Mucosa of descending colon (tissue), 3 donors: Measurements from ENCODE around the gene TECPR2. TPM values are rescaled to one million over a fixed set of nuclear protein-coding genes. Genes with fewer than 3 reads are reported as not detected.
A peak's percentile ranks its signal among the peaks of the same experiment; 100 is the strongest.

Experiments
- ATAC-seq: fragments of 200-7000 bp; cut with Tn5 transposase; one replicate; pipeline ENCODE4 v1.9.1; 2020; ENCODE audit warnings: mild to moderate bottlenecking, moderate library complexity
- DNase-seq, 3 donors: peaks; one replicate each; pipeline ENCODE4 v3.0.0-alpha.2; 2020
- H3K36me3 ChIP-seq: fragments of 200-600 bp; one replicate; pipeline ENCODE4 v1.8.0; 2021; ENCODE audit warnings: low read depth, mild to moderate bottlenecking
- H3K4me1 ChIP-seq: fragments of 200-600 bp; one replicate; pipeline ENCODE4 v1.8.0; 2021; ENCODE audit warnings: low read depth, mild to moderate bottlenecking
- H3K4me3 ChIP-seq: fragments of 200-600 bp; one replicate; pipeline ENCODE4 v1.8.0; 2021; ENCODE audit warnings: mild to moderate bottlenecking
- H3K9me3 ChIP-seq: fragments of 200-600 bp; one replicate; pipeline ENCODE4 v1.8.0; 2021; ENCODE audit warnings: mild to moderate bottlenecking
- intact Hi-C, 2 donors: fragments of 100-400 bp; cut with DNase I in 1 of 2; cut with micrococcal nuclease in 1 of 2; formaldehyde crosslinking; loops; one replicate each; pipeline versions ENCODE4 v1.11.0 to v1.11.1; 2022; cut with DNase I, micrococcal nuclease
- total RNA-seq, 3 donors: library from RNA; stranded (reverse); fragmentation: NEBNext Ultra II Directional in 2 of 3; extraction: Animal tissue kit (Norgen Biotek cat#: 25700) in 2 of 3; gene quantifications; one replicate each; pipeline versions ENCODE4 v1.2.1 to v1.2.4, GENCODE V29; 2021 to 2023
- TF ChIP-seq, protein P1 (sequence below): fragments of 200-600 bp; IDR thresholded peaks from one replicate; pipeline ENCODE4 v1.8.0; 2022; ENCODE audit warnings: antibody characterized with exemption, mild to moderate bottlenecking
- donor health status: DM: no; HTN: no; CAD: no; lungs with moderate emphysema.
- donor health status: DM: no; HTN: no; CAD: no.
- donor health status: DM: no; HTN: yes; CAD: no.

Gene TECPR2
- total RNA-seq, 3 donors from 2014 or later, result 11.2 to 33.5 (median 21.2) TPM

DNA sequence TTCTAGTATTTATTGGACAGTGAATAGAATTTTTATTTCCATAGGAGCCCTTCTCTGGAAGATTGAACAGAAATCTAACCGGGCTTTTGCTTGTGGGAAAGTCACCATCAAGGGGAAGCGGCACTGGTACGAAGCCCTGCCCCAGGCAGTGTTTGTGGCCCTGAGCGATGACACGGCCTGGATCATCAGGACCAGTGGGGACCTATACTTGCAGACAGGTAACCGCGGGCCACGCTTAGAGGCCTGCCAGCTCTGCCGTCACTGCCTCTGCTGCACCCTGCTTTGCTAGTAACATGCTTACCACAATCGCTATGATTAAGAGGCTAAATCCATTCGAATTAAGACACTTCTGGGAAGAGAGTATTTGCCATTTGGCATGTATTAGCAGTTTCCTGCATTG is 77.7 kb downstream of the TECPR2 start:
- Histone ChIP-seq H3K4me3 (no peak overlapping the region), H3K9me3 (no peaks in the 10 kb centered on the region), H3K36me3 (peaks cover 3% of the 10 kb centered on the region), H3K4me1 (peaks cover 21% of the 10 kb centered on the region)
- ATAC-seq, result no peak
- DNase-seq, result no peak
- intact Hi-C loops, result loop anchor here in 1 of 2 donors (10.0 kb wide), 1 partner anchor 74 kb away; no protein-coding TSS in a partner anchor
- TF ChIP-seq, protein P1, sequence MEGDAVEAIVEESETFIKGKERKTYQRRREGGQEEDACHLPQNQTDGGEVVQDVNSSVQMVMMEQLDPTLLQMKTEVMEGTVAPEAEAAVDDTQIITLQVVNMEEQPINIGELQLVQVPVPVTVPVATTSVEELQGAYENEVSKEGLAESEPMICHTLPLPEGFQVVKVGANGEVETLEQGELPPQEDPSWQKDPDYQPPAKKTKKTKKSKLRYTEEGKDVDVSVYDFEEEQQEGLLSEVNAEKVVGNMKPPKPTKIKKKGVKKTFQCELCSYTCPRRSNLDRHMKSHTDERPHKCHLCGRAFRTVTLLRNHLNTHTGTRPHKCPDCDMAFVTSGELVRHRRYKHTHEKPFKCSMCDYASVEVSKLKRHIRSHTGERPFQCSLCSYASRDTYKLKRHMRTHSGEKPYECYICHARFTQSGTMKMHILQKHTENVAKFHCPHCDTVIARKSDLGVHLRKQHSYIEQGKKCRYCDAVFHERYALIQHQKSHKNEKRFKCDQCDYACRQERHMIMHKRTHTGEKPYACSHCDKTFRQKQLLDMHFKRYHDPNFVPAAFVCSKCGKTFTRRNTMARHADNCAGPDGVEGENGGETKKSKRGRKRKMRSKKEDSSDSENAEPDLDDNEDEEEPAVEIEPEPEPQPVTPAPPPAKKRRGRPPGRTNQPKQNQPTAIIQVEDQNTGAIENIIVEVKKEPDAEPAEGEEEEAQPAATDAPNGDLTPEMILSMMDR, result no peak

DNA sequence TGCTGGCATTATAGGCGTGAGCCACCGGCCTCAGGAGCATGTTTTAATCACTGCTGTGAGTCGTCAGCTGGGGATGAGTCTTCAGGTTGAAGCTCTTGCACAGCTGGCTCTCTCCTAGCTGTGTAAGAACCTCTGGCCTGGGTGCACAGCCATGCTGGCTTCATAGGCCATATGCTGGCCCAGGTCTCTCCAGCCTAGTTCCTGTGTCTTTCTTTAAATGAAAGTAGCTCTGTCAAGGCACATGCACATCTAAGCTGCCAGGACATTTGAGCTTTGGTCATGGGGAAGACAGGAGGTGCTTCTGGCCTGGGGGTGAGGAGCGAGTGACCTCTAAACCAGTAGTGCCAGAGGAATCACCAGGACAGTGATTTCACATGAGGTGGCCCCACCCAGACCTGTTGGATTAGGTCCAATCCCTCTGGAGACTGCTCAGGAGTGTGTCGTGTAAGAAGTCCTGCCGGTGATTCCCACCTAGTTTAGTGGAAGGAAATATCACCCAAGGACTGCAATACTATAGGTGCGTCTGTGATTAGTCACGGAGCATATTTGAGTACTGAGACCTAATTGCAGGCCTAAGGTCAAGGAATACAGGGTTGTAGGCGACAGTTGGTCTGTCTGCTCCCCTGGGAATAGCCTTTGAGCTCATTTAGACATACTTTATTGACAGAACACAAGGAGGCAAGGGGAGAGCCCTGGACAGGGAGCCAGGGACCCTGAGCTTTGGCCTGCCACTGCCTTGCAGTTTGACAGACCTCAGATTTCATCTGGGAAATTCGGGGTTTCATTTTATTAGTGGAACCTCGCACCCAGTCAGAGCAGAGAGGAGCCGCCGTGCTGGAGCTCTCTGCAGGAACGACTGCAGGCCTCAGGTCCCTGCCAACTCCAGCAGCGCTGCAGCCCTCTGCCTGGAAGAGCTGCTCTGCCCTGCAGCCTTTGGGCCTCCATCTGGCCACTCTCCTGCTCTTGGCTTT is 79.8 kb downstream of the TECPR2 start:
- DNase-seq (peak; percentile 69 to 94 (median 76)), ATAC-seq (peak; percentile 90)
- peaks cover 3% of the 10 kb centered on the region for H3K36me3 ChIP-seq

DNA sequence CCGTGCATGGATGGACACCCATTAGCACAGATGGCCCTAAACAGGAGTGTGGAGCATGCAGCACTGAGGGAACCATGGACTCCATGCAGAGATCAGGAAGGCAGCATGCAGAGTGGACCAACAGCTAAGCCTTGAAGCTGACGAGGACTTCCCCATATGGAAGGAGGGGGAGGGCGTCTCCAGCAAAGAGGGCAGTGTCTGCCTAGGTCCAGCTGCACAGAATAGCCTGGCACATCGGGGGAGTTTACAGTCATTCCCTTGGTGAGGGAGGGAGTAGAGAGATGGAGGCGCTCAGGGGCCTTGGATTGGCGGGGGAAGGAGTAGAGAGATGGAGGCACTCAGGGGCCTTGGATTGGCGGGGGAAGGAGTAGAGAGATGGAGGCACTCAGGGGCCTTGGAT is 82.3 kb downstream of the TECPR2 start:
- no peak for ATAC-seq
- Histone ChIP-seq H3K9me3 (no peaks in the 10 kb centered on the region), H3K4me1 (peaks cover 21% of the 10 kb centered on the region), H3K4me3 (no peak overlapping the region), H3K36me3 (peaks cover 3% of the 10 kb centered on the region)
- DNase-seq, result no peak
- TF ChIP-seq, protein P1, result no peak
- intact Hi-C loops, result loop anchor here in 1 of 2 donors (10.0 kb wide), 1 partner anchor 70 kb away; no protein-coding TSS in a partner anchor

More for the DNA sequence above, 79.8 kb downstream of the TECPR2 start:
- TF ChIP-seq, protein P1, result no peak
- Histone ChIP-seq H3K4me1 (peaks cover 21% of the 10 kb centered on the region), H3K4me3 (no peak overlapping the region), H3K9me3 (no peaks in the 10 kb centered on the region)
- intact Hi-C loops, result loop anchor here in 1 of 2 donors (10.0 kb wide), 1 partner anchor 72 kb away; no protein-coding TSS in a partner anchor

DNA sequence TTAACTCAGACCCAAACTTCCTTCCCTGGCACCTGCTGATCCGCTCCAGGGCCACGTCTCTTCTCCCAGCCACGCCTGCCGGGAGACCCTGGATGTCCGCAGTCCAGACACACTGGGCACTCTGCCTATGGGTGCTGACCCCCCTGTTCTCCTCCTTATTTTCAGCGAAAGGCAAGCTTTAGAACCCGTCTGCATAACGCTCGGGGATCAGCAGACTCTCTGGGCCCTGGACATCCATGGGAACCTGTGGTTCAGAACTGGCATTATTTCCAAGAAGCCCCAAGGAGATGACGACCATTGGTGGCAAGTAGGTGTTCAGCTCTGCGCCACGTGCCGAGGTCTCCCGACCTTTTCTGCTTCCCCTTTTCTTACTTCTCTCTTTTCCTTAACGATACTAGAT is 82.9 kb downstream of the TECPR2 start:
- no peak for ATAC-seq
- Histone ChIP-seq H3K4me1 (peaks cover 21% of the 10 kb centered on the region), H3K4me3 (no peak overlapping the region), H3K36me3 (peaks cover 3% of the 10 kb centered on the region), H3K9me3 (no peaks in the 10 kb centered on the region)
- DNase-seq, result no peak
- TF ChIP-seq, protein P1, result no peak
- intact Hi-C loops, result loop anchor here in 1 of 2 donors (10.0 kb wide), 1 partner anchor 69 kb away; no protein-coding TSS in a partner anchor

DNA sequence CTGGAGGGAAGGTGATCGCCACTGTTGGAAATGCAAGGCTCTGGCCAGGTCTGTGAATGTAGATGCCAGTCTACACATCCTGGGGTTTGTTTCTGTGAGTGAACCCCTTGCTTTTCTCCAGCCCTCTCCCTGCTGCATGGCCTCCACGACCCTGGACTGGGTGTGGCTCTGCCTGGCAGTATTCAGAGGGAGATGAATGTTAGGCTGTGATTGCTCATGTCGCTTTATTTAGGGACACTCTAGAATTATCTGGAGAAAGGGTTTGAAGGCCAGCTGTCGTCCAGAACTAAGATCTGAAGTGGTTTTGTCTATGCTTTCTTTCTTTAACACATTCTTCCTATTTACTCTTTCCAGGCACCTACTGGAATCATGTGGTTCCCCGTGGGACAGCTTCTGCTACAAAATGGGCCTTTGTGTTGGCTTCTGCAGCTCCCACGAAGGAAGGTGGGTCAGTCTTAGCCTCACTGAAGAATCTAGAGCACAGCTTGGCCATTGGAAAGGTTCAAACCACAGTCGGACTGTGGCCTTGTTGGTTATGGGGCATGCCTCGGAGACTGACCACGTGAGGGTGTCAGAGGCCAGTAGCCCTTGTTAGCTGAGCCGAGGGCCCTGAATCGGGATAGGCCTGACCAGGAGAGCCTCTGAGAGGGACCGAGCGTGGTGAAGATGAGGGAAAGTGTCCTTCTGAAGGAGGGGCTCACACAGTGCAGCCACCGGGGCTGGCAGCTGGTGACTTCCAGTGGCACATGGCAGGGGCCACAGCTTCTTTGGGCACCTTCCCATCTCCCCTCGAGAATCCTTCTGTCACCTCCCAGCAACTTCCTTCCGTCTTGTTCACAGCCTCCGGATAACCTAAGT is 87.7 kb downstream of the TECPR2 start:
- peaks cover 3% of the 10 kb centered on the region for H3K36me3 ChIP-seq

More for the DNA sequence above, 87.7 kb downstream of the TECPR2 start:
- no peak for ATAC-seq
- H3K4me1 ChIP-seq, result no peaks in the 10 kb centered on the region
- no peaks in the 10 kb centered on the region for H3K9me3 ChIP-seq
- intact Hi-C loops, result no loop called here
- no peak overlapping the region for H3K4me3 ChIP-seq
- TF ChIP-seq, protein P1, result no peak
- DNase-seq, result no peak
